Daoy (cell line): ENCODE results near the gene ZNF581. TPM values are rescaled to one million over a fixed set of nuclear protein-coding genes. Genes with fewer than 3 reads are reported as not detected.

Experiments
- DNase-seq: peaks from one replicate; pipeline ENCODE4 v3.0.0-alpha.2; 2015; ENCODE audit warnings: low read depth
- total RNA-seq: library from RNA; depleted of rRNA; stranded (reverse); fragments of >200 nt; shearing (Covaris generic); gene quantifications from 2 replicates; pipeline ENCODE4 v1.2.3, GENCODE V29; 2014

Gene ZNF581
- total RNA-seq, 1 experiment from 2014 or later, result 15.9 TPM

DNA sequence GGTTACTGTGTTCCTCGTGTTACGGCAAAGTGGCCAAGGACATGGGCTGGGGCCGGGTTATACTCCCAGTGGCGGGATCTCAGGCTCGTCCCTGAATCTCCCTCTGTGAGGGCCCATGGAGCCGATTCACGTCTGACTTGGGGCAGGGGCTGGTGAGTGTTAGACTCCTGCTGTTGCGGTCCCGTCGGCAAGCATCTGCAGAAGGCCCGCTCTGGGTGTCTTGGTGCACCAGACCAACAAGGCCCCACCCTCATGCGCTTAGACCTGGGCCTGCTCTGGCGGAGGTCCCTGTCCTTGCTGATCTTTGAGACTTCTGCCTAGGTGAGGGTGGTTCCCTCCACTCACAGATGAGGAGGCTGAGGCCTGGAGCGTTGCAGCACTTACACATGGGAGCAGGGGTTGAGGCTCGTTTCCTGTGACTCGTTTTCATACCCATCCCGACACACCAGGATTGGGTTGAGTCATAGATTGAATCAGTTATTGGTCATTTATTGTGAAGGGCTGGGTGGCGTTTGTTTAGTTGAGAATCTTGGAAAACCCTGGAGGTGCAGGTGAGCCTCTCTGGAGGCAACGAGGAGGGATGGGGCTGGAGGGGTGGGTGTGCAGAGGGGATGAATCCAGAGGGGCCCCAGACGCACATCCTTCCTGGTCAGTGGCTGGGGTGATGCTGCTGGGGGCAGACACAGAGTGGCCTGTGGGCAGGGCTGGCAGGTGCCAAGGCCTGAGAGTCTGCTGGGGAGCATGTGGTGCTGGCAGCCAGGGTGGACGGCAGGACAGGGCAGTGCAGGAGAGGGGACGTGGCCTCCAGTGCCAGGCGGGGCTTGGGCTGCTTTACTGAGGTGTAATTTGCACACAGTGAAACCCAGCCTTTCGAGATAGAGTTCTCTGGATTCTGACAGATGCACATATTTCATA lies 36.2 kb downstream of the ZNF581 start:
- DNase-seq, result no peak

DNA sequence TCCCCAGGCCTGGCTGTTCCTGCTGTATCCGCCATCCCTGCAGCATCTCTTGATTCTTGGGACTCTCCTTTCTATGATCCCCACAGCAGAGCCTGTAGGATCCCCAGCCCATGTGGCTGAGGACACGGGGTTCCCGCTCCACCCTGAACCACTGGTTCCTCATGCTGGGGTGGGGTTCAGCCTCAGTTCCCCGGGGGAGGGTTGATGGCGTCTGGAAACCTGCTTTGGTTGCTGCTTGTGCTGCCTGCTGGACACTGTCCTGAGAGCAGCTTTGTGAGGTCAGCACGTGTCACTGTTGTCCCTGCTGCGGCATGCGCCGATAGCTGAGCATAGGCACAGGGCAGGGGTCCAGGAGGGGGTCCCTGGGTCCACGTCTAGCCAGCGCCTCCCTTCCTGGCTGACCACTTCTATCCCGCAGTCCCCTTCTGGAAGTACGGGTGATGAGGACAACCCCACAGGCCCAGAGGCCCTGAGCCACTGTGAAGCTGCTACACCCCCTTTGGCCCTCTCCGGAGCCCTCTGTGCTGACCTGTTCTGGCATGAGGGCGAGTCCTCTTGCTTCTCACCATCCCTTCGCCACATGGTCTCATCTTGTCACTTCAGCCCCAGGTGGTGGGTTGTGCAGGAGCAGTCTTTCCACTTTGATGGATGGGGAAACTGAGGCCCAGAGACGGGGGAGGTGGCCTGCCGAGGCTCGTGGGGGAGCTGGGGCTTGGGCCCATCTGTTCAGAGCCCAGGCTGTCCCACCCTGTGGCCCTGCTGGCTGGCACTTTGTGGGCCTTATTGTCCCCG lies 37.1 kb downstream of the ZNF581 start:
- no peak for DNase-seq

GRCh38 chr19:55681131-55682092 lies 38.0 kb downstream of the ZNF581 start:
- DNase-seq, result no peak

DNA sequence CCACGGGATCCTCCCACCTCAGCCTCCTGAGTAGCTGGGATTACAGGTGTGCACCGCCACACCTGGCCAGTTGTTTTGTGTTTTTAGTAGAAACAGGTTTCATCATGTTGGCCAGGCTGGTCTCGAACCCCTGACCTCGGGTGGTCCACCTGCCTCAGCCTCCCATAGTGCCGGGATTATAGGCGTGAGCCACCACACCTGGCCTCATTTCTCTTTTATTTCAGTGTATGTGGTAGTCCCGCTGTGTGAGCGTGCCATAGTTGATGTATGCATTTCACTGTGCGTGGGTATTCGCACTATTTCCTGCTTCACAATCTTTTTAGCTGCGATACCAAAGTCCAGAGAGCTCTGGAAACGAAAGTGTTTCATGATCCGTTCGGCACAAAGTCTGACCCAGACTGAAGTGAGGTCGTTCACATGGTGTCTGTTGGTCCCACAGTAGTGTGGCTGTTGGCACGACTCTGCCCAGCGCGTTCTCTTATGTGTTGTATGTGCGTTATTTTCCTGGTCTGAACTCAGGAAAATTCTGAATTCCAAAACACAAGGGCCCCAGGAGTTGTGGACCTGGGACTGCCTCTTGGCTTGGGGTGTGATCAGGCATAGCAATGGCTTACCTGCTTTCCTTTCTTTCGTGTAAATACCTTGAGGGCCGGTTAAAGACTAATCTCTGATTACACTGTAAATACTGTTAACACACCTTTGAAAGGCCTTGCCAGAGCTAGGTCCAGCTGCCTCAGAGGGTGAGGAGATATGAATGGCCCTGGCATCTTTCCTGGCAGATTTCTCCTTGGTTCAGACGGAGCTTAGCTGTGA lies 40.2 kb downstream of the ZNF581 start:
- no peak for DNase-seq

DNA sequence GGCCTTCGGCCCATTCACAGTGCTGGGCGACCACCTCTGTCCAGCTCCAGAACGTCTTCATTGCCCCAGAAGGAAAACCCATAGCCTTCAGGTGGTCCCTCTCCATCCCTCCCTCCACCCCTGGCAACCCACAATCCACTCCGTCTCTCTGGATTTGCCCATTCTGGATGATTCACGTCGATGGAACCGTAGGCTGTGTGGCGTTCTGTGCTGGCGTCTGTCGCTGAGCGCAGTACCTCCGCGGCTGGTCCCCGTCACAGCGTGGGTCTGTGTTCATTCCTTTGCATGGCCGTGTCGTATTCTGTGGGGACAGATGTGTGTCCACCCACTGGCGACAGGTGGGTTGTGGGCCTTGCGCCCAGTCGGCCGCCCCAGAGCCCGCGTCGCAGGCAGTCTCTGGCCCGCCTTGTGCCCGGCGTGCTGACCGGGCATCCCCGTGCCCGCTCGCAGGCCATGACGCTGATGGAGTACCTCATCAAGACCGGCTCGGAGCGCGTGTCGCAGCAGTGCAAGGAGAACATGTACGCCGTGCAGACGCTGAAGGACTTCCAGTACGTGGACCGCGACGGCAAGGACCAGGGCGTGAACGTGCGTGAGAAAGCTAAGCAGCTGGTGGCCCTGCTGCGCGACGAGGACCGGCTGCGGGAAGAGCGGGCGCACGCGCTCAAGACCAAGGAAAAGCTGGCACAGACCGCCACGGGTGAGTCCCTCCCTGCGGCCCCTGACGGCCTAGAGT lies 41.7 kb downstream of the ZNF581 start:
- no peak for DNase-seq

GRCh38 chr19:55685776-55686175 lies 42.3 kb downstream of the ZNF581 start:
- DNase-seq, result no peak

- no peak for DNase-seq
Measured at GRCh38 chr19:55686311-55687050, 43.0 kb downstream of the ZNF581 start.

DNA sequence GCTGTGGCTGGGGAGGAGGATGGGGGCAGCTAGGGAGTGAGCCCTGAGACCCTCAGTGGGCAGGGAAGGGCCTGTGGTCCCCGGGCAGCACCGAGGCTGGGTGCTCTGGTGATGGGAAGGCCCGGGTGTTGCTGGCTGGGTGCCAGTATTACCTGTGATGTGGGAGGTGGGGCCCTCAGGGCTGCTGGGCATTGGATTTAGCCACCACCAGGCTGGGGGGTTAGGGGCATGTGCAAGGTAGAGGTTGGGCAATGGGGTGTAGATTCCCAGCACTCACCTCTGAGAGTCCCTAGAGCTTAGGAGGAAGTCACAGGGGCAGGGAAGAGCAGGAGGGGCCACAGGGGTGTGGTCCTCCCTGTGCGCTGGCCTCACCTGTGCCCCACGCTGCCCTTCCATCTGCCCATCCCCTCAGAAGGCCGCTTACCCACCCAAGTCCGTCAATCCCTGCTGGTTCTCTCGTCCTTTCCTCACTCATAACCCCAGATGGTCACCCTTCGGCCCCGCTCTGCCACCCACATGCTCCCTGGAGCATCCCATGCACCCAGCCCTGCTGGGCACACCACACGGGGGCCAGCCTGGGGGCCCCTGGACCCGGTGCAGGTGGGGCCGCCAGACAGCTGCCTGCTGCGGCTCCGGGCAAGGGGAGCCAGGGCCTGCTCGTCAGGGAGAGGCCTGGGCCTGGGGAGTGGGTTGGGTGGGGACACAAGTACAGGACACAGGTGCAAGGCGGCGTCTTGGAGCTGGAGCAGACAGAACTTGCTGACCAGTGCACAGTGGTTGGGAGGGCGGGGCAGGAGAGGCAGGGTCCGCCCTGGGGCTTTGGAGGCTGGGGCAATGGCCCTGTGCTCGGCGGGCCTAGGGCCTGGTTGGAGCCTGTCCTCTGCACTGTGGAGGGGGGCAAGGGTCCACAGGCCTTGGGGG lies 44.1 kb downstream of the ZNF581 start:
- no peak for DNase-seq

- no peak for DNase-seq
Measured at GRCh38 chr19:55688422-55689218, 45.2 kb downstream of the ZNF581 start.

GRCh38 chr19:55689411-55690108 lies 46.1 kb downstream of the ZNF581 start:
- DNase-seq, result no peak

GRCh38 chr19:55690109-55690768 lies 46.8 kb downstream of the ZNF581 start:
- no peak for DNase-seq

DNA sequence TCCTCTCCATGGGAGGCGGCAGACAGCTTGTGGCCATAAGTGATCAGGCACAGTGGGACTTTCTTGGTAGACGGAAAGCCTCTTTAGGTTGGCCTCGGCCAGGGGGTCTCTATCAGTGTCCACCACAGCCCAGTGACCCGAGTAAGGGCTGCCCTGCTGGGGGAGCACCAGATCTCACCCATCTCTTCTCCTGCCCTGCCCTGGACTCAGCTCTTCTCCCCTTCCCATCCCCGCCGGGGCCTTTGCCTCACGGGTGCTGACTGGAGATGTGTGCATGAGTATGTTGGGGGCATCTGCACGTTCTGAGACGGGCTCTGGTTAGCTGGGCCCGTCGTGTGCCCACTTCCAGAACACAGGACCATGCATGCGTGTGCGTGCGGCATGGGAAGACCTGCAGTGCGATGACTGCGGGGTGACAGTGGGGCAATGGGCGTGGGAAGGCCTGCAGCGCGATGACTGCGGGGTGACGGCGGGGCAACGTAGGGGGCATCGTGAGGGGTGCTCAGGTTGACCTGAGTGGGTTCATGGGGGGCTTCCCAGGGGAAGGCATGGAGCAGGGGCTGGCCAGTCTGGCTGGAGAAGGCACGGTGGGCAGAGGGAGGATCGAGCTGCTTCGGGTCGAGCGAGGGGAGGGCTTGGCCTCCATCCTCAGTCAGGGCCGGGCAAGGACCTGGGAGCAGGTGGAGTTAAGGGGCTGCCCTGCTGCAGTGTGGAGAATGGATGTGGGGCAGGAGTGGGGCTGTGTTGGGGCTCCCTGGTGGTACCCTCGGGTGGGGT lies 47.5 kb downstream of the ZNF581 start:
- no peak for DNase-seq

DNA sequence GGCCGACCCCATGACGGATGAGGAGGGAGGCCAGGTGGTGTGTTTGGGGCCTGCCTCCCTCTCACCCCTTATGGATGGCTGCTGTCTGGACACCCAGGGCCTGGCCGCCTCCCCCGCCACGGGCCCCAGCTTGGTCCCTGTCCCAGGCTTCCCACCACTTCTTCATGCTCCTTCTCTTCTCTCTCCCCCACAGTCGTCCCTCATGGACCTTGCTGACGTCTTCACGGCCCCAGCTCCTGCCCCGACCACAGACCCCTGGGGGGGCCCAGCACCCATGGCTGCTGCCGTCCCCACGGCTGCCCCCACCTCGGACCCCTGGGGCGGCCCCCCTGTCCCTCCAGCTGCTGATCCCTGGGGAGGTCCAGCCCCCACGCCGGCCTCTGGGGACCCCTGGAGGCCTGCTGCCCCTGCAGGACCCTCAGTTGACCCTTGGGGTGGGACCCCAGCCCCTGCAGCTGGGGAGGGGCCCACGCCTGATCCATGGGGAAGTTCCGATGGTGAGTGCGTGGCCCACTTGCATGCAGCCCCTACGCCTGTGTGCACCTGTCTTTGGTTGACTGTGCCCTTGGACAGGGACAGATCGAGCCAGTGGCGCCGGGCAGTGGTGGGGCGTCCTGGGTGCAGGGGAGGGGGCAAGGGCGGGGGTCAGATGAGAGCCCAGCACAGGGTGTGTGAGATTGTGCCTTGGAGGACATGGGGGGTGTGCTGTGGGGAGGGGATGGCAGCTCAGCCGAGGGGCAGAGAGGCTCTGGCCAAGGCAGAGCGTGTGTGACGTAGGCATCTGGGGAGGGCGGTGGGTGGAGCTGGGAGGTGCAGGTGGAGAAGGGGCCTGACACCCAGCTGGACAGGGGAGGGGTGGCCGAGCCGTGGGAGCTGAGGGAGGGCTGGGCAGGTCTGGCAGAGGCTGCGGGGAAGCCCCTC lies 48.4 kb downstream of the ZNF581 start:
- DNase-seq, result no peak

DNA sequence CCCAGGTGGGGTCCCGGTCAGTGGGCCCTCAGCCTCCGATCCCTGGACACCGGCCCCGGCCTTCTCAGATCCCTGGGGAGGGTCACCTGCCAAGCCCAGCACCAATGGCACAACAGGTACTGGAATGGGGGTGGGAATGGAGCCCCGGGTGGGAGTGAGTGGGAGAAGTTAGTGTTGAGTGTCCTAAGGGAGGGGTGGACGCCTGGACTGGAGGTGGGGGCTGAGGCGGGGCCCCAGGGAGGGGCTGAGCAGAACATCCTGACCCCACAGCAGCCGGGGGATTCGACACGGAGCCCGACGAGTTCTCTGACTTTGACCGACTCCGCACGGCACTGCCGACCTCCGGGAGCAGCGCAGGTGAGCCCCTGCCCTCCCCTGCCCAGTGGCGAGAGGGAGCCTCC lies 49.2 kb downstream of the ZNF581 start:
- no peak for DNase-seq
